CD8-positive, alpha-beta memory T cell (primary cell): ENCODE measurements around the gene GPR84. TPM values are rescaled to one million over a fixed set of nuclear protein-coding genes. Genes with fewer than 3 reads are reported as not detected.

Experiments used
- CTCF ChIA-PET: fragments of 350-600 bp; sonication (Branson Sonifier 250); formaldehyde crosslinking; loops from one replicate; lab custom pipeline; 2021; ENCODE audit warnings: antibody characterized with exemption; lab: Charles Lee
- POLR2A ChIA-PET: fragments of 350-600 bp; sonication (Branson Sonifier 250); formaldehyde crosslinking; loops from one replicate; lab custom pipeline; 2021; ENCODE audit warnings: antibody characterized with exemption; lab: Charles Lee
- DNase-seq, 5 donors: peaks; one replicate each; pipeline versions ENCODE4 v3.0.0 to v3.0.0-alpha.2; 2020 to 2022; ENCODE audit warnings: mixed read lengths in 1 of 5
- H3K27ac ChIP-seq: one replicate; pipeline ENCODE4 v1.7.0; 2013; ENCODE audit warnings: low read depth, mild to moderate bottlenecking, low read length, moderate library complexity
- H3K27me3 ChIP-seq: 2 replicates; pipeline ENCODE4 v1.7.0; 2013; ENCODE audit warnings: low read length, mild to moderate bottlenecking; ENCODE audit not compliant: insufficient read depth, poor library complexity, severe bottlenecking
- H3K36me3 ChIP-seq: 2 replicates; pipeline ENCODE4 v1.7.0; 2013; ENCODE audit warnings: mild to moderate bottlenecking, low read length, moderate library complexity; ENCODE audit not compliant: insufficient read depth
- H3K4me1 ChIP-seq: 2 replicates; pipeline ENCODE4 v1.7.0; 2013; ENCODE audit warnings: mild to moderate bottlenecking, low read length, moderate library complexity; ENCODE audit not compliant: insufficient read depth
- H3K4me3 ChIP-seq: 2 replicates; pipeline ENCODE4 v1.7.0; 2013; ENCODE audit warnings: mild to moderate bottlenecking, low read length
- H3K9me3 ChIP-seq: 2 replicates; pipeline ENCODE4 v1.7.0; 2013; ENCODE audit warnings: mild to moderate bottlenecking, low read length
- H3K27ac Mint-ChIP-seq, 8 donors: one replicate each; pipeline ENCODE4 v1.8.0; 2020 to 2021; ENCODE audit warnings: mixed read lengths in 8 of 8, mild to moderate bottlenecking in 6 of 8, inconsistent platforms in 3 of 8, moderate library complexity in 3 of 8
- H3K27me3 Mint-ChIP-seq, 2 donors: one replicate each; pipeline ENCODE4 v1.8.0; 2020 to 2021; ENCODE audit warnings: mixed read lengths in 2 of 2, mild to moderate bottlenecking in 1 of 2, moderate library complexity in 1 of 2
- H3K36me3 Mint-ChIP-seq, 3 donors: one replicate each; pipeline ENCODE4 v1.8.0; 2020 to 2021; ENCODE audit warnings: mixed read lengths in 3 of 3, inconsistent platforms in 1 of 3, mild to moderate bottlenecking in 1 of 3
- H3K4me1 Mint-ChIP-seq, 3 donors: one replicate each; pipeline ENCODE4 v1.8.0; 2020 to 2021; ENCODE audit warnings: mixed read lengths in 3 of 3, inconsistent platforms in 1 of 3, mild to moderate bottlenecking in 1 of 3
- H3K4me3 Mint-ChIP-seq, 7 donors: one replicate each; pipeline ENCODE4 v1.8.0; 2020 to 2021; ENCODE audit warnings: mixed read lengths in 7 of 7, mild to moderate bottlenecking in 6 of 7, moderate library complexity in 4 of 7, inconsistent platforms in 2 of 7
- H3K9me3 Mint-ChIP-seq, 5 donors: one replicate each; pipeline ENCODE4 v1.8.0; 2020 to 2022; ENCODE audit warnings: mixed read lengths in 5 of 5, mild to moderate bottlenecking in 3 of 5, moderate library complexity in 2 of 5, inconsistent platforms in 1 of 5
- polyA plus RNA-seq: library from polyadenylated mRNA; unstranded; fragments of 300-500 nt; fragmentation: Illumina TruSeq; gene quantifications from one replicate; pipeline ENCODE4 v1.2.3, GENCODE V29; 2021
- total RNA-seq, 2 experiments: library from RNA; stranded (reverse); gene quantifications; one replicate each; pipeline ENCODE4 v1.2.3, GENCODE V29; 2021

GPR84 gene
- total and polyA plus RNA-seq, 3 experiments from 2014 or later: 0.15 to 0.16 TPM; not detected in 1

DNA sequence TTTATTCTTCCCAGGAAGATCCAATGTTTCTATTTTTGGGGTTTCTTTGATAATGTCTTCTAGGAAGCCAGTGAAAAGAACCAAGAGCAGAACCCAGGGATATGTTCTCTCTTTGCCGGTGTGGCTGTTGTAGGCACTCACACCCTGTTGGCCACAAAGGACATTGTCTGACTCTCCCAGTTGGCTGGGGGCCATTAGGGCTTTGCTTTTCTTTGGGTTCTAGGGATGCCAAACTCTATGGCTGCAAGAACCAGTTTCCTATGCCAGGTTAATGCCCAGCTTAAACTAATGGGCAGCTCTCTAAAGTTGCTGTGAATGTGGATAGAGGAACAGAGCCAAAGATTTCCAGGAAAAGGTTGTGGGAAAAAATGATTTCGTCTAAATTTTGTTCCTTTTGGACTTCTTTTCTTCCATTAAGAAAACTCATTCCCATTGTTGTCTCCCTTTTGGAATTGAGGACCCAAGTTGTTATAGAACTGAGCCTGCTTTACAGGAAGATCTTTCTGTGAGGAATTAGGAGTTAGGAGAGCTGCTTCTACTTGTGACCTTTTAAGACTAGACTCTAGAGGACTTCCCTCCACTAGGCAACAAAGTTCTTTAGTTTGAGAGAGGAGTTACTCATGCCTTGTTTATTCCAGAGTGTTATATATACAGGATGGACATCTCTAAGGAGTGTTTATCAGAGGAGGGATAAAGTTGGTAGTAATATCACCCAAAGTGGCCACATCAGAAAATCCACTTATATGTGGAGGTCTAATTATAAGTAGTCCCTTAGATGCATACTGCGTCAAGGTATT is 26.2 kb downstream of the GPR84 start:
- Mint-ChIP-seq H3K27ac (peak overlapping the region in 1 of 8 donors; percentile 53), H3K36me3 (peaks cover under 1 to 53% (median 12%) of the 10 kb centered on the region in 3 donors), H3K9me3 (no peaks in the 10 kb centered on the region), H3K4me3 (no peak overlapping the region), H3K4me1 (peaks cover 20 to 50% (median 49%) of the 10 kb centered on the region in 3 donors), H3K27me3 (no peaks in the 10 kb centered on the region)
- H3K4me3 ChIP-seq: no peak overlapping the region
- ChIA-PET CTCF (interaction anchor here (0.9 to 6.5 kb wide), 5 partner anchors 9 to 21 kb away, joined by 3 to 48 read pairs (median 6); partner anchors contain the start of gene COPZ1), POLR2A (interaction anchor here (1.2 kb wide), 1 partner anchor 13 kb away, joined by 3 read pairs; no protein-coding TSS in a partner anchor)
- peak overlapping the region; percentile 28 for H3K27ac ChIP-seq
- peaks cover 24% of the 10 kb centered on the region for H3K36me3 ChIP-seq
- no peaks in the 10 kb centered on the region for H3K27me3 ChIP-seq
- peaks cover 7% of the 10 kb centered on the region for H3K4me1 ChIP-seq
- no peaks in the 10 kb centered on the region for H3K9me3 ChIP-seq
- no peak for DNase-seq

DNA sequence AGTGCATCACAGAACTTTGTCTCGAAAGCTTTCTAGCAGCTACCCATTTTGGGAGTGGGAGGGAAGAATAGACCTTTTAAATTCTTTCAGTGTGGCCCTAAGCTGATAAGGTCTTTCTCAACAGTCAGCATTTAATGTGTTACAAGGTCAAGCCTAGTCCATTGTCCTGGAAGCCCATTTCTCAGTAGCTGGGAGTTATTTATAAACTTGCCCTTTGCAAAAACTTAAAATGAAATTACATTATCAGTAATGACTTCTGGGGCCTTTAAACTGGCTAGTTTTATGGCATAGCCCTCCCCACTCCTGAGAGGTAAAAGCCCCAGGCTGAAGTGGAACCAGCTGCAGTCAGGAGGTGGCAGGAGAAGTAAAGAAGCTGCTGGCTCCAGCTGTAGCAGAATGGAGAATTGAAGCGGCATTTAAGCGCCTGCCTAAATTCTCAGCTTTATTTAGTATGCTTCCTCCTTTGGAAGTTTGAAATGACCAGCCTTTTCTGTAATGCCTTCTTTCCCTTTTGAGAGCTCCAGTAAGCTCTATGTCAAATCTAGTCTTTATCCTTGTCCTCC is 26.9 kb downstream of the GPR84 start:
- no peak for DNase-seq
- Histone ChIP-seq H3K27me3 (no peaks in the 10 kb centered on the region), H3K27ac (peak overlapping the region; percentile 28), H3K36me3 (peaks cover 21% of the 10 kb centered on the region), H3K4me3 (no peak overlapping the region), H3K9me3 (no peaks in the 10 kb centered on the region), H3K4me1 (peaks cover 11% of the 10 kb centered on the region)
- H3K9me3 Mint-ChIP-seq: no peaks in the 10 kb centered on the region
- no peaks in the 10 kb centered on the region for H3K27me3 Mint-ChIP-seq
- POLR2A ChIA-PET: interaction anchor here (1.2 kb wide), 1 partner anchor 13 kb away, joined by 3 read pairs; no protein-coding TSS in a partner anchor
- H3K4me1 Mint-ChIP-seq: peaks cover 20 to 52% (median 50%) of the 10 kb centered on the region in 3 donors
- H3K36me3 Mint-ChIP-seq: peaks cover 0 to 48% (median 9%) of the 10 kb centered on the region in 3 donors
- CTCF ChIA-PET: interaction anchor here (0.9 to 6.5 kb wide), 7 partner anchors 9 to 86 kb away, joined by 3 to 48 read pairs (median 4); partner anchors contain the start of gene COPZ1
- H3K27ac Mint-ChIP-seq: peak overlapping the region in 2 of 8 donors; percentile 5 to 53
- H3K4me3 Mint-ChIP-seq: no peak overlapping the region

DNA sequence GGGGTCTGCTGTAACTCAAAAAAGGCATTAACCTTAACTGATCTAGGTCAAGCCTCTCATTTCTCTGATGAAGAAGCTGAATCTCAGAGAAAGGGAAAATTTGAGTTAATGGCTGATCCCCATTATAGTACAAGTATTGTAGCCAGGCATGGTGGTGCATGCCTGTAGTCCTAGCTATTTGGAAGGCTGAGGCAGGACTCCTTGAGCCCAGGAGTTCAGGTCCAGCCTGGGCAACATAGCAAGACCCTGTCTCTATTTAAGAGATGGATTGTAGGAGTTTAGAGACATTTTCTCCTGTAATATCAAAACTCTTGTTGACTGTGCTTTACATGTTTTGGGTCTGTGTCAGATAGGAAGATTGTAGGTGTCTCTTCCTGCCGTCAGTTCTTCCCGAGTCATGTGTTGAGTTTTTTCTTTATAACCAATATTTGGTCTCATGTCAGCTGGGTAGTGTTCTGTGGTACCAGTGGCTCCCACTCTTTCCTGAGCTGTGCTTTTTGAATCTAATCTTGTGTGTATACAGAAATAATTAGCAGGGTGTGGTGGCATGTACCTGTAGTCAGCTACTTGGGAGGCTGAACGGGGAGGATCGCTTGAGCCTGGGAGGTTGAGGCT is 30.8 kb downstream of the GPR84 start:
- ChIA-PET POLR2A (no interaction called here), CTCF (interaction anchor here (1.3 to 6.5 kb wide), 8 partner anchors 8 to 114 kb away, joined by 3 to 48 read pairs (median 4); partner anchors contain the start of gene COPZ1)
- peaks cover 0 to 32% (median under 1%) of the 10 kb centered on the region in 3 donors for H3K36me3 Mint-ChIP-seq
- Histone ChIP-seq H3K27ac (no peak overlapping the region), H3K4me1 (peaks cover 46% of the 10 kb centered on the region), H3K27me3 (no peaks in the 10 kb centered on the region), H3K9me3 (no peaks in the 10 kb centered on the region), H3K36me3 (no peaks in the 10 kb centered on the region), H3K4me3 (no peak overlapping the region)
- no peak overlapping the region for H3K4me3 Mint-ChIP-seq
- no peak for DNase-seq
- H3K27ac Mint-ChIP-seq: peak overlapping the region in 4 of 8 donors; percentile 3 to 70 (median 39)
- no peaks in the 10 kb centered on the region for H3K9me3 Mint-ChIP-seq
- H3K27me3 Mint-ChIP-seq: no peaks in the 10 kb centered on the region
- peaks cover 39 to 67% (median 58%) of the 10 kb centered on the region in 3 donors for H3K4me1 Mint-ChIP-seq

DNA sequence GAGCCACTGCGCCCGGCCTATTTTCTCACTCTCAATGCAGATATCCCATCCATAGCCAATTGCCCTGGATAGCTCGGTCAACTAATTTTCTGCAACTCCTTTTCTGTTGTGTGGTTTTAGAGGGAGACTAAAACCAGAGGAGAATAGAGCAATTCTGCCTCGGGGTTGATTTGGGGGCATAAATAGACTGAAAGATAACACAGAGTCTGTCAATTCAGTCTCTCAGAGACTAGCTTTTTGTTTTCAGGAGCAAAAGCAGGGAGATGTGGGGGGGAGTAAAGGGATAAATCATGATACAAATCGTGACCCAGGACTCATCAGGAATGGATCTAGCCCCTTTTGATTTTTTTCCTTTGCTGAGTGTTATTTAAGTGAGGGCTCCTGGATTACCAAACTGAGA is 32.8 kb downstream of the GPR84 start:
- H3K27ac Mint-ChIP-seq: peak overlapping the region in 7 of 8 donors; percentile 55 to 95 (median 70)
- no peak for DNase-seq
- peaks cover 42 to 62% (median 51%) of the 10 kb centered on the region in 3 donors for H3K4me1 Mint-ChIP-seq
- Histone ChIP-seq H3K27me3 (no peaks in the 10 kb centered on the region), H3K4me3 (no peak overlapping the region), H3K4me1 (peaks cover 52% of the 10 kb centered on the region), H3K27ac (no peak overlapping the region), H3K9me3 (no peaks in the 10 kb centered on the region), H3K36me3 (no peaks in the 10 kb centered on the region)
- no peaks in the 10 kb centered on the region for H3K27me3 Mint-ChIP-seq
- ChIA-PET POLR2A (no interaction called here), CTCF (interaction anchor here (1.6 kb wide), 1 partner anchor 36 kb away, joined by 3 read pairs; no protein-coding TSS in a partner anchor)
- H3K4me3 Mint-ChIP-seq: peak overlapping the region in 3 of 7 donors; percentile 14 to 27 (median 20)
- peaks cover 0 to 29% (median 2%) of the 10 kb centered on the region in 3 donors for H3K36me3 Mint-ChIP-seq
- H3K9me3 Mint-ChIP-seq: no peaks in the 10 kb centered on the region

DNA sequence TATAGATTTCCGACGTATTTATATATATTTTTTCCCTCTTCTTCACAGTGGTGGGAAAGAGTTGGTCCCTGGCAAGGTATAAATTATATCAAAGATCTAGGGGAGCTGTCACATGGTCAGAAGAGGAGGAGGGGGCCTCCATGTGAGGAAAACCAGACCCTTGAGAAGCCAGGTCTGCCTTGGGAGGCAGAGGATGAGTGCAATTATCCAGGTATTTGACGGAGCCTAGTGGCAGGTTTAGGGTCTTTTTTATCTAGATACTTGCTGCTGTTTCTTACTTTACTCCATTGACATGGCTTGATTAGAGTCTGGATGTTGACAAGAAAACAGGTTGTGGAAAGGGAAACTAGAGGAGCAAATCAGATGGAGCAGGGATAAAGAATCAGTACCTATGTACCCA is 33.8 kb downstream of the GPR84 start:
- no peak overlapping the region for H3K4me3 ChIP-seq
- H3K4me1 ChIP-seq: peaks cover 54% of the 10 kb centered on the region
- peaks cover 45 to 64% (median 52%) of the 10 kb centered on the region in 3 donors for H3K4me1 Mint-ChIP-seq
- H3K27me3 Mint-ChIP-seq: no peaks in the 10 kb centered on the region
- ChIA-PET CTCF (interaction anchor here (1.6 kb wide), 1 partner anchor 35 kb away, joined by 3 read pairs; no protein-coding TSS in a partner anchor), POLR2A (no interaction called here)
- H3K27ac Mint-ChIP-seq: peak overlapping the region; percentile 41 to 83 (median 76)
- no peaks in the 10 kb centered on the region for H3K9me3 ChIP-seq
- no peak for DNase-seq
- no peak overlapping the region for H3K27ac ChIP-seq
- H3K36me3 Mint-ChIP-seq: peaks cover 0 to 28% (median 2%) of the 10 kb centered on the region in 3 donors
- H3K27me3 ChIP-seq: no peaks in the 10 kb centered on the region
- no peaks in the 10 kb centered on the region for H3K9me3 Mint-ChIP-seq
- H3K4me3 Mint-ChIP-seq: peak overlapping the region in 4 of 7 donors; percentile 12 to 61 (median 25)
- no peaks in the 10 kb centered on the region for H3K36me3 ChIP-seq

DNA sequence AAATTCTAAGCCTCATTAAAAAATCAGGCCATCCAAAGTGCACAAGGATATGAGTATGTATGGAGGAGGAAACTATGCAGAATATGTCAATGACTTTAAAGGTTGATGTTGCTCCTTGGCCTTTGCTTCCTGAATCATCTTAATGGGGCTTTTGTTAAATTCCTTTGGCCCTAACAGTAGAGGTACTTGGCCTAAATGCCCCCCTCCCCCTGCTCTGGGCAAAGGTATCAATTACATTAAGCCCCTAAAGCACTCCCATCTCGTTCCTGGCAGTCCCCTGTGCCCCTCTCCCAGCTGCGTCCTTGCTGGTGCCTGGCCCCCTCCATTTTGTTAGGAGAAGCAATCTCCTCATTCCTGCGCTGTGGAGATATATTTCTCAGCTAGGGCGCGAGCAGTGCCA is 34.5 kb downstream of the GPR84 start:
- Histone ChIP-seq H3K4me3 (no peak overlapping the region), H3K4me1 (peaks cover 54% of the 10 kb centered on the region), H3K36me3 (no peaks in the 10 kb centered on the region), H3K9me3 (no peaks in the 10 kb centered on the region), H3K27ac (no peak overlapping the region), H3K27me3 (no peaks in the 10 kb centered on the region)
- ChIA-PET POLR2A (no interaction called here), CTCF (interaction anchor here (1.6 to 2.0 kb wide), 2 partner anchors 7 to 35 kb away, joined by 3 to 6 read pairs; no protein-coding TSS in a partner anchor)
- Mint-ChIP-seq H3K4me3 (peak overlapping the region in 1 of 7 donors; percentile 19), H3K27ac (peak overlapping the region in 6 of 8 donors; percentile 42 to 76 (median 58)), H3K36me3 (peaks cover 3 to 33% (median 3%) of the 10 kb centered on the region in 3 donors), H3K9me3 (no peaks in the 10 kb centered on the region), H3K27me3 (no peaks in the 10 kb centered on the region), H3K4me1 (peaks cover 51 to 70% (median 58%) of the 10 kb centered on the region in 3 donors)
- no peak for DNase-seq

GRCh38 chr12:54328595-54329337 is 35.5 kb downstream of the GPR84 start:
- peaks cover 60% of the 10 kb centered on the region for H3K4me1 ChIP-seq
- POLR2A ChIA-PET: no interaction called here
- no peaks in the 10 kb centered on the region for H3K9me3 Mint-ChIP-seq
- peaks cover 3 to 33% (median 3%) of the 10 kb centered on the region in 3 donors for H3K36me3 Mint-ChIP-seq
- H3K27me3 ChIP-seq: no peaks in the 10 kb centered on the region
- CTCF ChIA-PET: interaction anchor here (0.7 to 2.0 kb wide), 3 partner anchors 8 to 39 kb away, joined by 3 to 6 read pairs (median 4); no protein-coding TSS in a partner anchor
- peak overlapping the region in 1 of 7 donors; percentile 85 for H3K4me3 Mint-ChIP-seq
- no peak overlapping the region for H3K4me3 ChIP-seq
- H3K27me3 Mint-ChIP-seq: no peaks in the 10 kb centered on the region
- no peak for DNase-seq
- H3K4me1 Mint-ChIP-seq: peaks cover 55 to 72% (median 64%) of the 10 kb centered on the region in 3 donors
- H3K27ac ChIP-seq: no peak overlapping the region
- no peaks in the 10 kb centered on the region for H3K9me3 ChIP-seq
- peak overlapping the region in 7 of 8 donors; percentile 17 to 87 (median 55) for H3K27ac Mint-ChIP-seq
- no peaks in the 10 kb centered on the region for H3K36me3 ChIP-seq
